AML-193 (cell line): ENCODE data around the gene NAT14.

Experiments used
- DNase-seq, 2 experiments: peaks; one replicate each; lab custom pipeline; 2025; lab: John Stamatoyannopoulos, UW

Gene NAT14

GRCh38 chr19:55471266-55471665, 13.7 kb upstream of the NAT14 start:
- DNase-seq, result no peak

- no peak for DNase-seq
Measured at GRCh38 chr19:55472463-55472862, 12.5 kb upstream of the NAT14 start.

- no peak for DNase-seq
Measured at GRCh38 chr19:55473225-55474012, 11.6 kb upstream of the NAT14 start.

DNA sequence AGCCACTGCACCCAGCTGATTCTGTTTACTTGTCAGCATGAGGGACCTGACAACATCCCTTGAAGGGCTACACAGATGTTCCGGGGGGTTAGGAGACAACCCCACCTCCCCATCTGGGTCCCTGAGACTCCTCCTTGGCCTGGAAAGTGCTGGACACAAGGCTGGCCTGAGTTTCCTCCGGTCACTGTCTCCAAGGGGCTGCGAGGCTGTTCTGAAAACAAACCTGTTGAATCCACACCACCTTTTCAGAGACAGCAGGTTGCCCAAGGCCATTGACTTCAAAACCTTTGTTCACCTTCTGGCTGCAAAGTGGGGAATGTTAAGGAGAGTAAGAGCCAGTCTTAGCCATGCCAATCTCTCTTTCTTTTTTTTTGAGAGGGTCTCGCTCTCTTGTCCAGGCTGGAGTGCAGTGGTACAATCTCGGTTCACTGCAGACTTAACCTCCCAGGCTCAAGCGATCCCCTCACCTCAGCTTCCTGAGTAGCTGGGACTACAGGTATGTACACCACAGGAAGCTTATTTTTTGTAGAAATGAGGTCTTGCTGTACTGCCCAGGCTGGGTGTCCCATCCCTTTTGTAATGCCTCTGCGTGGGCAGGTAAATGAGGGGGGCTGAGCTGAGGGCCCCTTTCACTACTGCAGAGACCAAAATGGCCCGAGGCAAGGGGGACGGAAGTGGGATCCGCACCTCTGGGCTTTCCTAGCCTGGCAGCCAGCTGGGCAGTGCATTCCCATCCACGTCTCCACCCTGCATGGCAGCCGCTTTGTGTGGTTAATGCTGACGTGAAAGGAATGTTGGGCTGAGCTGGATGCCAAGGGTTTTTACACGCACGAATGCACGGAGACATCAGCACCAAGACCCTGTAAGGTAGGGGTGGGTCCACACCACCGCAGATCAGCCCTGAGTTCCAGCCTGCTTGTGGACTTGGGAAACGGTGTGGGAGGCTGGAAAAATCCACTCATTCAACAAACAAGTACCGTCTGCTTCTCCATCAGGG, 10.4 kb upstream of the NAT14 start:
- no peak for DNase-seq

DNA sequence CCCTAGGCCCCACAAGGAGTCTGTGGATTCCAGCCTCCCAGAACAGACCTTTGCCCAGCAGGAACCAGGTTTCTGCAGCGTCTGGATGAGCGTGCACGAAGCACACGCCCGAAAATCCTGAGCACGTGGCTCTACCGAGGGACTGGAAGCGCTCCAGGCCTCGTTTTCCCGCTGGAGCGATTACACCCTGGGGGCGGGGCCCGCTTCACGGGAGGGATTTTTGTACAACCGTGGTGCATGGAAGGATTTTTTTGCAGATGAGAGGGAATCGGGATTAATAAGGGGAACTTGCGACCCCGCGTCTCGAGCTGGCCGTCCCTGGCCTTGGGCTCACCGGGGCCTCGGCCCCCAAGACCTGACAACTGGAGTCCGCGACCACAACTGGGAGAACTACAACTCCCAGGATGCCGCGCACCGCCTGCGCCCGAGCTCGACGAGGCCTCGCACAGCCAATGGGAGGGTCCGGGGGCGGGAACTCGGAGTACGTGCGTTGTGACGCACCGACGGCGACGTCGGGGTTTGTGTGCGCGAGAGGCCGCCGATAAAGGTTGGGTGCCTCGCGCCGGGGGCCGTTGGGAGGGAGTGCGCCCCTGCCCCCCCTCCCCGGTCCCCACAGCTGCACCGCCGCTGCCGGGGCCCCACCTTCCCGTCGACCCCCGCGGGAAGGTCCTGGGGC, 8.8 kb upstream of the NAT14 start, which contains the start of gene ZNF628:
TSS of gene ZNF628 (plus strand) at position 518 of the 676 bp plus-strand sequence. CDS start 3,294 bp downstream, outside the sequence.
- DNase-seq, result peak; percentile 90 to 92

DNA sequence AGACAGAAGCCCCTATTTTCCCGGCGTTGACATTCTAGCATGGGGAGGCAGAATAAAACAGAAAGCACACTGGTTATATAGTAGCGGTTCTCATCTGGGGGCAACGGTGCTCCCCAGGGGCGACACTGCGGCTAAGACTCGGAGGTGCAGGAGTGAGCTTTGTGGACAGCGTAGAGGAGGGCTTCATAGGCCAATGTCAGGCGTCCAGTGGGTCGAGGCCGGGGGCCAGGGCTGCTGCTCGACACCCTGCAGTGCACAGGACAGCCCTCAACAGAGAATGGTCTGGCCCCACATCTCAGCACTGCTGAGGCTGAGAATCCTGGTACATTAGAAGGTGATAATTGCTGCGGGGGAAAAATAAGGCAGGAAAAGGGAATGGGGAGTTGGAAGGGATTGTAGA, 7.1 kb upstream of the NAT14 start:
- DNase-seq, result no peak

GRCh38 chr19:55478364-55478763, 6.6 kb upstream of the NAT14 start:
- no peak for DNase-seq

DNA sequence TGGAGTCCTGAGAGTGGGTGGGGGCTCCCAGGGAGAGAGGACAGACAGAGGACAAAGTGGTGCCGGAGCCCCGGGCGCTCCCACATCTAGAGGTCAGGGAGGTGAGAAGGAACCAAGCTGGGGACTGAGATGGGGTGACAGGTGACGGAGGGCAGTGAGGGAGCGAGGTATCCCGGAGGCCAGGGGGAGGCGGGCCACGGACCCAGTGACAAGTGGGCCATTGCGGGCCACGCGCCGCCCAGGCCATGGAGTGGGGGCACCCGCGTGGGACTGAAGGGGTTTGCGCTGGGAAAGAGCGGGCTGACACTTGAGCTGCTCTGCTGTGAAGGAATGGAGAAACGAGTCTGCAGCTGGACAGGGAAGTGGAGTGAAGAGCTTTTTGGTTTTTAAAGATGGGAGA, 5.9 kb upstream of the NAT14 start:
- no peak for DNase-seq

DNA sequence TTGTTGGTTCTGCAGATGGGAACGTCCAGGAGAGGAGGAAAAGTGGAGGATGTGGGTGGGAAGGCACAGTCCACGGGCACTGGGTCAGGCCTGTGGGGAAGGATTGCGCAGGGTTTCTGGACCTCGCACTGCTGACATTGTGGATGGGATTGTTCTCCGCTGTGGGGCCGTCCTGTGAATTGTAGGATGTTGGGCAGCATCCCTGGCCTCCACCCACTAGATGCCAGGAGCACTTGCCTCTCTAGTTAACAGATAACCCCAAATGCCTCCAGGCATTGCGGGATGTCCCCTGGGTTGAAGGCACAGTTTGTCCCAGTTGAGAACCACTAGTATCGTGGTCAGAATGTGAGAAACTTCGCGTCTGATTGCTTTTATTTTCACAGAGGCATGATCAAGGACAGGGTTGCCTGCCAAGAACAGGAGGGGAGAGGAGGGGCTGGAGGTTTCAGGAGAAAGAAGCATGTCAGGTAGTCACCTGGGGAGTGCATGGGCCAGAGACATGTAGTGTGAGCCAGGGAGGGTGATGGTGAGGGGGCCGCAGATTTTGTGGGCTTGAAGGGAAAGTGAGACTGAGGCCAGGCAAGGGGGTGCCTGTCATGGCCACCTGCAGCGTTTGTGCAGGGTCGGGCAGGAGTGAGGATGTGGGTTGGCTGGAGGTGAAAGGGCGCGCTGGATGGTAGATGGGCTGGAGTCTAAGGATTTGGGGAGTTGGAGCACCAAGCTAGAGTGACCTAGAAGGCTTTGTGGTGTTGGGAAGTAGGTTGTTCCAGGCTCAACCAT, 5.3 kb upstream of the NAT14 start:
- DNase-seq, result no peak

DNA sequence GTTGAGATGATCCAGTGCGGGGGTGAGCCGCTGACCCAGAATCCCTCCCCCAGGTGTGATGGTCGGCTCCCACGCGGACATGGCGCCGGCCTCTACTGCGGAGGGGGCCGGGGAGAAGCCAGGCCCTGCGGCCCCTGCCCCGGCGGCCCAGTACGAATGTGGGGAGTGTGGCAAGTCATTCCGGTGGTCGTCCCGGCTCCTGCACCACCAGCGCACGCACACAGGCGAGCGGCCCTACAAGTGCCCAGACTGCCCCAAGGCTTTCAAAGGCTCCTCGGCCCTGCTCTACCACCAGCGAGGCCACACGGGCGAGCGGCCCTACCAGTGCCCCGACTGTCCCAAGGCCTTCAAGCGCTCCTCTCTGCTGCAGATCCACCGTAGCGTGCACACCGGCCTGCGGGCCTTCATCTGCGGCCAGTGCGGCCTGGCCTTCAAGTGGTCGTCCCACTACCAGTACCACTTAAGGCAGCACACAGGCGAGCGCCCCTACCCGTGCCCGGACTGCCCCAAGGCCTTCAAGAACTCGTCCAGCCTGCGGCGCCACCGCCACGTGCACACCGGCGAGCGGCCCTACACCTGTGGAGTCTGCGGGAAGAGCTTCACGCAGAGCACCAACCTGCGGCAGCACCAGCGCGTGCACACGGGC, 3.7 kb upstream of the NAT14 start:
- no peak for DNase-seq

DNA sequence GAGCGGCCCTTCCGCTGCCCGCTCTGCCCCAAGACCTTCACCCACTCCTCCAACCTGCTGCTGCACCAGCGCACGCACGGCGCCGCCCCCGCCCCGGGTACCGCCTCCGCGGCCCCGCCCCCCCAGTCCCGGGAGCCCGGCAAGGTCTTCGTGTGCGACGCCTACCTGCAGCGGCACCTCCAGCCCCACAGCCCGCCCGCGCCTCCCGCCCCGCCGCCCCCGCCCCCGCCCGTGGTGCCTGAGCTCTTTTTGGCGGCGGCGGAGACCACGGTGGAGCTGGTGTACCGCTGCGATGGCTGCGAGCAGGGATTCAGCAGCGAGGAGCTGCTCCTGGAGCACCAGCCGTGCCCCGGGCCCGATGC, 3.2 kb upstream of the NAT14 start:
- no peak for DNase-seq

DNA sequence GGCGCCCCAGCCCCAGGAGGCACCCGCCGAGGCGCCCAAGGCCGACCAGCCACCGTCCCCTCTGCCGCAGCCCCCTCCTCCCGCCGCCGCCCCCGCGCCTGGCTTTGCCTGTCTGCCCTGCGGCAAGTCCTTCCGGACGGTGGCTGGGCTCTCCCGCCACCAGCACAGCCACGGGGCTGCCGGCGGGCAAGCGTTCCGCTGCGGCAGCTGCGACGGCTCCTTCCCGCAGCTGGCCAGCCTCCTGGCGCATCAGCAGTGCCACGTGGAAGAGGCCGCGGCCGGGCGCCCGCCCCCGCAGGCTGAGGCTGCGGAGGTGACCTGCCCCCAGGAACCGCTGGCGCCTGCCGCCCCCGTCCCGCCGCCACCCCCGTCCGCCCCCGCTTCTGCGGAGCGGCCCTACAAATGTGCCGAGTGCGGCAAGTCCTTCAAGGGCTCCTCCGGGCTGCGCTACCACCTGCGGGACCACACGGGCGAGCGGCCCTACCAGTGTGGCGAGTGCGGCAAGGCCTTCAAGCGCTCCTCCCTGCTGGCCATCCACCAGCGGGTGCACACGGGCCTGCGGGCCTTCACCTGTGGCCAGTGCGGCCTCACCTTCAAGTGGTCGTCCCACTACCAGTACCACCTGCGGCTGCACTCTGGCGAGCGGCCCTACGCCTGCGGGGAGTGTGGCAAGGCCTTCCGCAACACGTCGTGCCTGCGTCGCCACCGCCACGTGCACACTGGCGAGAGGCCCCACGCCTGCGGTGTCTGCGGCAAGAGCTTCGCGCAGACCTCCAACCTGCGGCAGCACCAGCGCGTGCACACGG, 2.6 kb upstream of the NAT14 start:
- no peak for DNase-seq

DNA sequence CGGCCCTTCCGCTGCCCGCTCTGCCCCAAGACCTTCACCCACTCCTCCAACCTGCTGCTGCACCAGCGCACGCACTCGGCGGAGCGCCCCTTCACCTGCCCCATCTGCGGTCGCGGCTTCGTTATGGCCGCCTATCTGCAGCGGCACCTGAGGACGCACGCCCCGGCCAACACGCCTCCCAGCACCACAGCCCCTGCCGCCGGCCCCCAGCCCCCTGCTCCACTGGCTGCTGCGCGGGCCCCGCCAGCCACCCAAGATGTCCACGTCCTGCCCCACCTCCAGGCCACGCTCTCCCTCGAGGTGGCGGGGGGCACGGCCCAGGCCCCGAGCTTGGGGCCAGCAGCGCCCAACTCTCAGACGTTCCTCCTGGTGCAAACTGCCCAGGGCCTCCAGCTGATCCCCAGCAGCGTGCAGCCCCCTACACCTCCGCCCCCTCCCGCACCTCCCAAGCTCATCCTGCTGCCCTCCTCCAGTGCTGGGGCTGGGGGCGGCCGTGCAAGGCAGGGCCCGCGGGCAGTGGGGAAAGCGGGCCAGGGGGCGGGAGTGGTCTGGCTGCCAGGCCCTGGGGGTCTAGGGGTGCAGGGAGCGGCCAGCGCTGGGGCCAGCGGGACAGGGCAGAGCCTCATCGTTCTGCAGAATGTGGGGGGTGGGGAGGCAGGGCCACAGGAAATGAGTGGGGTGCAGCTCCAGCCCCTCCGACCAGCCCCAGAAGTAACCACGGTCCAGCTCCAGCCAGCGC, 1.9 kb upstream of the NAT14 start:
- DNase-seq, result no peak

DNA sequence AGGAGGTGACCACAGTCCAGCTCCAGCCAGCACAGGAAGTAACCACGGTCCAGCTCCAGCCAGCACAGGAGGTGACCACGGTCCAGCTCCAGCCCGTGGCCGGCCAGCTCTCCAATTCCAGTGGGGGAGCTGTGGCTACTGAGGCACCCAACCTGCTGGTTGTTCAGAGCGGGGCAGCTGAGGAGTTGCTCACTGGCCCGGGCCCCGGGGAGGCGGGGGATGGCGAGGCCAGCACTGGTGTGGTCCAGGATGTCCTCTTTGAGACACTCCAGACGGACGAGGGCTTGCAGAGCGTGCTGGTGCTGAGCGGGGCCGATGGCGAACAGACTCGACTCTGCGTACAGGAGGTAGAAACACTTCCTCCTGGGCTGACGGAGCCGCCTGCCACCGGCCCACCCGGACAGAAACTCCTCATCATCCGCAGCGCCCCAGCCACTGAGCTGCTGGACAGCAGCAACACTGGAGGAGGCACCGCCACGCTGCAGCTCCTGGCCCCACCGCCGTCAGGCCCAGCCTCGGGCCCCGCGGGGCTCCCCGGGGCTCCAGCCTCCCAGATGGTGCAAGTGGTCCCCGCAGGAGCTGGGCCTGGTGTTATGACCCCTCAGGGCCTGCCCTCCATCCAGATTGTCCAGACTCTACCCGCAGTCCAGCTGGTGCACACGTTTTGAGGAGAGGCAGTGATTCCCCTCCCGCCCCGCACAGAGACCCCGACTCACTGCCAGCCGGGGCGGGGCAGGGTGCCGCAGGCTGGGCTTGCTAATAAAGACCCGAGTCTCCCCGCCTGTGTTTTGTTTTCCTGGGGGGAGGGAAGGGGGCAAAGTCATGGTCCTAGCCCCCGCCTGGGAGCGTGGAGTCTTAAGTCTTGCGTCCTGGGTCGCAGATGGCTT, 1.0 kb upstream of the NAT14 start:
- DNase-seq, result no peak

- DNase-seq, result no peak
Measured at GRCh38 chr19:55485439-55486011, 537 bp downstream of the NAT14 start.

- DNase-seq, result no peak
Measured at GRCh38 chr19:55486043-55486970, 1.3 kb downstream of the NAT14 start.
